ENCODE data around the gene SULT4A1. TPM values are rescaled to one million over a fixed set of nuclear protein-coding genes. Genes with fewer than 3 reads are reported as not detected.

The SULT4A1 gene
- total and polyA plus RNA-seq, 2 donors: 0.09 to 4.6 TPM

GRCh38 chr22:43858156-43858895 lies 4.0 kb downstream of the SULT4A1 start:
- no peak overlapping the region for H3K4me3 ChIP-seq (ENCODE audit: low read length in 2 of 2)
- peaks cover 16 to 33% of the 10 kb centered on the region in 2 donors for H3K27me3 ChIP-seq (ENCODE audit: control insufficient read depth in 2 of 2, insufficient read depth in 1 of 2, low read length in 1 of 2)
- no peaks in the 10 kb centered on the region for H3K36me3 ChIP-seq (ENCODE audit: control insufficient read depth in 2 of 2, insufficient read depth in 2 of 2, low read length in 1 of 2)
- no peaks in the 10 kb centered on the region for H3K9me3 ChIP-seq (ENCODE audit: control insufficient read depth in 2 of 2, insufficient read depth in 1 of 2, low read length in 1 of 2)
- 36% methylated on average over 11 of the region's 11 CpGs for WGBS
- DNase-seq (ENCODE audit: low read depth in 6 of 9, low spot score in 9 of 9): peak in 4 of 9 donors; percentile 6 to 47 (median 14)
- no peak overlapping the region for H3K27ac ChIP-seq (ENCODE audit: low read depth in 1 of 2, low read length in 1 of 2)
- no peaks in the 10 kb centered on the region for H3K4me1 ChIP-seq (ENCODE audit: control insufficient read depth in 2 of 2, insufficient read depth in 2 of 2, low read length in 2 of 2)

GRCh38 chr22:43857367-43857766 lies 4.9 kb downstream of the SULT4A1 start:
- H3K4me3 ChIP-seq (ENCODE audit: low read length in 2 of 2): no peak overlapping the region
- H3K36me3 ChIP-seq (ENCODE audit: control insufficient read depth in 2 of 2, insufficient read depth in 2 of 2, low read length in 1 of 2): no peaks in the 10 kb centered on the region
- H3K27ac ChIP-seq (ENCODE audit: low read depth in 1 of 2, low read length in 1 of 2): no peak overlapping the region
- DNase-seq (ENCODE audit: low read depth in 6 of 9, low spot score in 9 of 9): no peak
- peaks cover 14 to 25% of the 10 kb centered on the region in 2 donors for H3K27me3 ChIP-seq (ENCODE audit: control insufficient read depth in 2 of 2, insufficient read depth in 1 of 2, low read length in 1 of 2)
- no peaks in the 10 kb centered on the region for H3K9me3 ChIP-seq (ENCODE audit: control insufficient read depth in 2 of 2, insufficient read depth in 1 of 2, low read length in 1 of 2)
- no peaks in the 10 kb centered on the region for H3K4me1 ChIP-seq (ENCODE audit: control insufficient read depth in 2 of 2, insufficient read depth in 2 of 2, low read length in 2 of 2)

GRCh38 chr22:43855431-43855830 lies 6.9 kb downstream of the SULT4A1 start:
- Histone ChIP-seq H3K36me3 (ENCODE audit: control insufficient read depth in 2 of 2, insufficient read depth in 2 of 2, low read length in 1 of 2) (no peaks in the 10 kb centered on the region), H3K27ac (ENCODE audit: low read depth in 1 of 2, low read length in 1 of 2) (no peak overlapping the region), H3K9me3 (ENCODE audit: control insufficient read depth in 2 of 2, insufficient read depth in 1 of 2, low read length in 1 of 2) (no peaks in the 10 kb centered on the region), H3K4me3 (ENCODE audit: low read length in 2 of 2) (no peak overlapping the region), H3K4me1 (ENCODE audit: control insufficient read depth in 2 of 2, insufficient read depth in 2 of 2, low read length in 2 of 2) (no peaks in the 10 kb centered on the region), H3K27me3 (ENCODE audit: control insufficient read depth in 2 of 2, insufficient read depth in 1 of 2, low read length in 1 of 2) (peaks cover 0 to 8% of the 10 kb centered on the region in 2 donors)
- no peak for DNase-seq (ENCODE audit: low read depth in 6 of 9, low spot score in 9 of 9)
- WGBS: 86% methylated on average over 4 of the region's 4 CpGs

- Histone ChIP-seq H3K27ac (ENCODE audit: low read depth in 1 of 2, low read length in 1 of 2) (no peak overlapping the region), H3K27me3 (ENCODE audit: control insufficient read depth in 2 of 2, insufficient read depth in 1 of 2, low read length in 1 of 2) (peaks cover 0 to 3% of the 10 kb centered on the region in 2 donors), H3K9me3 (ENCODE audit: control insufficient read depth in 2 of 2, insufficient read depth in 1 of 2, low read length in 1 of 2) (no peaks in the 10 kb centered on the region), H3K4me3 (ENCODE audit: low read length in 2 of 2) (no peak overlapping the region), H3K4me1 (ENCODE audit: control insufficient read depth in 2 of 2, insufficient read depth in 2 of 2, low read length in 2 of 2) (no peaks in the 10 kb centered on the region), H3K36me3 (ENCODE audit: control insufficient read depth in 2 of 2, insufficient read depth in 2 of 2, low read length in 1 of 2) (no peaks in the 10 kb centered on the region)
- WGBS: 97% methylated on average over 13 of the region's 13 CpGs
- no peak for DNase-seq (ENCODE audit: low read depth in 6 of 9, low spot score in 9 of 9)
These were observed 7.5 kb downstream of the SULT4A1 start for GRCh38 chr22:43854786-43855271.

GRCh38 chr22:43854121-43854785 lies 8.1 kb downstream of the SULT4A1 start:
- no peaks in the 10 kb centered on the region for H3K9me3 ChIP-seq (ENCODE audit: control insufficient read depth in 2 of 2, insufficient read depth in 1 of 2, low read length in 1 of 2)
- no peaks in the 10 kb centered on the region for H3K27me3 ChIP-seq (ENCODE audit: control insufficient read depth in 2 of 2, insufficient read depth in 1 of 2, low read length in 1 of 2)
- no peak overlapping the region for H3K27ac ChIP-seq (ENCODE audit: low read depth in 1 of 2, low read length in 1 of 2)
- H3K4me3 ChIP-seq (ENCODE audit: low read length in 2 of 2): no peak overlapping the region
- no peaks in the 10 kb centered on the region for H3K4me1 ChIP-seq (ENCODE audit: control insufficient read depth in 2 of 2, insufficient read depth in 2 of 2, low read length in 2 of 2)
- 94% methylated on average over 14 of the region's 14 CpGs for WGBS
- H3K36me3 ChIP-seq (ENCODE audit: control insufficient read depth in 2 of 2, insufficient read depth in 2 of 2, low read length in 1 of 2): no peaks in the 10 kb centered on the region
- DNase-seq (ENCODE audit: low read depth in 6 of 9, low spot score in 9 of 9): no peak

- no peak overlapping the region for H3K4me3 ChIP-seq (ENCODE audit: low read length in 2 of 2)
These were observed 8.9 kb downstream of the SULT4A1 start for GRCh38 chr22:43853328-43853931.

GRCh38 chr22:43852573-43853327 lies 9.6 kb downstream of the SULT4A1 start:
- no peaks in the 10 kb centered on the region for H3K36me3 ChIP-seq (ENCODE audit: control insufficient read depth in 2 of 2, insufficient read depth in 2 of 2, low read length in 1 of 2)
- DNase-seq (ENCODE audit: low read depth in 6 of 9, low spot score in 9 of 9): no peak
- H3K9me3 ChIP-seq (ENCODE audit: control insufficient read depth in 2 of 2, insufficient read depth in 1 of 2, low read length in 1 of 2): no peaks in the 10 kb centered on the region
- H3K4me1 ChIP-seq (ENCODE audit: control insufficient read depth in 2 of 2, insufficient read depth in 2 of 2, low read length in 2 of 2): no peaks in the 10 kb centered on the region
- H3K27me3 ChIP-seq (ENCODE audit: control insufficient read depth in 2 of 2, insufficient read depth in 1 of 2, low read length in 1 of 2): no peaks in the 10 kb centered on the region
- no peak overlapping the region for H3K27ac ChIP-seq (ENCODE audit: low read depth in 1 of 2, low read length in 1 of 2)
- H3K4me3 ChIP-seq (ENCODE audit: low read length in 2 of 2): no peak overlapping the region
- 54% methylated on average over 19 of the region's 19 CpGs for WGBS

More at GRCh38 chr22:43853328-43853931, 8.9 kb downstream of the SULT4A1 start:
- no peak for DNase-seq (ENCODE audit: low read depth in 6 of 9, low spot score in 9 of 9)
- 91% methylated on average over 10 of the region's 10 CpGs for WGBS
- no peaks in the 10 kb centered on the region for H3K4me1 ChIP-seq (ENCODE audit: control insufficient read depth in 2 of 2, insufficient read depth in 2 of 2, low read length in 2 of 2)
- H3K36me3 ChIP-seq (ENCODE audit: control insufficient read depth in 2 of 2, insufficient read depth in 2 of 2, low read length in 1 of 2): no peaks in the 10 kb centered on the region
- H3K9me3 ChIP-seq (ENCODE audit: control insufficient read depth in 2 of 2, insufficient read depth in 1 of 2, low read length in 1 of 2): no peaks in the 10 kb centered on the region
- no peaks in the 10 kb centered on the region for H3K27me3 ChIP-seq (ENCODE audit: control insufficient read depth in 2 of 2, insufficient read depth in 1 of 2, low read length in 1 of 2)
- H3K27ac ChIP-seq (ENCODE audit: low read depth in 1 of 2, low read length in 1 of 2): no peak overlapping the region

- Histone ChIP-seq H3K36me3 (ENCODE audit: control insufficient read depth in 2 of 2, insufficient read depth in 2 of 2, low read length in 1 of 2) (no peaks in the 10 kb centered on the region), H3K9me3 (ENCODE audit: control insufficient read depth in 2 of 2, insufficient read depth in 1 of 2, low read length in 1 of 2) (no peaks in the 10 kb centered on the region), H3K27me3 (ENCODE audit: control insufficient read depth in 2 of 2, insufficient read depth in 1 of 2, low read length in 1 of 2) (no peaks in the 10 kb centered on the region), H3K4me3 (ENCODE audit: low read length in 2 of 2) (no peak overlapping the region), H3K27ac (ENCODE audit: low read depth in 1 of 2, low read length in 1 of 2) (no peak overlapping the region), H3K4me1 (ENCODE audit: control insufficient read depth in 2 of 2, insufficient read depth in 2 of 2, low read length in 2 of 2) (no peaks in the 10 kb centered on the region)
- DNase-seq (ENCODE audit: low read depth in 6 of 9, low spot score in 9 of 9): no peak
- 61% methylated on average over 3 of the region's 3 CpGs for WGBS
These were observed 10.4 kb downstream of the SULT4A1 start for GRCh38 chr22:43851979-43852307.

Data from thymus (tissue), 11 donors.